DND-41 (cell line): Measurements from ENCODE around the gene CLEC9A.
"Not testable (repeated sequence)": the region's sequence is repeated elsewhere in the genome, so short reads cannot be mapped to it uniquely, and the experiment has no call there.

ENCODE experiments used
- ATAC-seq: fragments of 200-7000 bp; cut with Tn5 transposase; 3 replicates; pipeline ENCODE4 v1.9.1; 2021; ENCODE audit warnings: low read depth; ENCODE audit not compliant: insufficient read depth
- DNase-seq: peaks from one replicate; pipeline ENCODE4 v3.0.0-alpha.2; 2020
- H2AFZ ChIP-seq: 2 replicates; pipeline ENCODE4 v1.6.0; 2012; ENCODE audit warnings: low read depth, low read length
- H3K27ac ChIP-seq: 2 replicates; pipeline ENCODE4 v1.5.1; 2012; ENCODE audit warnings: low read length, inconsistent platforms
- H3K27me3 ChIP-seq: fragments of 200-600 bp; sonication (generic); 2 replicates; pipeline ENCODE4 v1.6.0; 2012; ENCODE audit warnings: low read length, mild to moderate bottlenecking, inconsistent platforms; ENCODE audit not compliant: insufficient read depth, poor library complexity
- H3K36me3 ChIP-seq: 2 replicates; pipeline ENCODE4 v1.5.1; 2012; ENCODE audit warnings: low read length, inconsistent platforms; ENCODE audit not compliant: insufficient read depth
- H3K4me1 ChIP-seq: 2 replicates; pipeline ENCODE4 v1.5.1; 2012; ENCODE audit warnings: mild to moderate bottlenecking, low read length; ENCODE audit not compliant: insufficient read depth
- H3K4me2 ChIP-seq: 2 replicates; pipeline ENCODE4 v1.6.0; 2012; ENCODE audit warnings: mild to moderate bottlenecking, moderate library complexity, low read length, inconsistent platforms; ENCODE audit not compliant: insufficient read depth
- H3K4me3 ChIP-seq, 2 experiments: fragments of 200-600 bp in 1 of 2; shearing (Covaris generic) in 1 of 2; 2 replicates each; pipeline ENCODE4 v1.5.1; 2012 to 2016; ENCODE audit warnings: inconsistent platforms in 2 of 2, low read length in 2 of 2, mild to moderate bottlenecking in 2 of 2, low read depth in 1 of 2, moderate library complexity in 1 of 2
- H3K79me2 ChIP-seq: 2 replicates; pipeline ENCODE4 v1.6.0; 2012; ENCODE audit warnings: low read length, inconsistent platforms; ENCODE audit not compliant: insufficient read depth
- H3K9ac ChIP-seq: 2 replicates; pipeline ENCODE4 v1.6.0; 2012; ENCODE audit warnings: low read depth, mild to moderate bottlenecking, inconsistent platforms, low read length, moderate library complexity
- H3K9me3 ChIP-seq: 2 replicates; pipeline ENCODE4 v1.5.1; 2012; ENCODE audit warnings: low read length, moderate library complexity, mild to moderate bottlenecking, inconsistent platforms; ENCODE audit not compliant: insufficient read depth, severe bottlenecking
- H4K20me1 ChIP-seq: 2 replicates; pipeline ENCODE4 v1.6.0; 2012; ENCODE audit warnings: low read length; ENCODE audit not compliant: insufficient read depth
- CTCF ChIP-seq: IDR thresholded peaks from 2 replicates; pipeline ENCODE4 v1.5.1; 2012; ENCODE audit warnings: borderline replicate concordance, low read length, moderate library complexity, mild to moderate bottlenecking; ENCODE audit not compliant: poor library complexity, severe bottlenecking; ENCODE audit errors: extremely low read depth
- EZH2 ChIP-seq: IDR thresholded peaks from 3 replicates; pipeline ENCODE4 v1.6.1; 2012; ENCODE audit warnings: borderline replicate concordance, low read depth, mild to moderate bottlenecking, moderate library complexity, low read length, inconsistent platforms; ENCODE audit not compliant: severe bottlenecking

The CLEC9A gene

DNA sequence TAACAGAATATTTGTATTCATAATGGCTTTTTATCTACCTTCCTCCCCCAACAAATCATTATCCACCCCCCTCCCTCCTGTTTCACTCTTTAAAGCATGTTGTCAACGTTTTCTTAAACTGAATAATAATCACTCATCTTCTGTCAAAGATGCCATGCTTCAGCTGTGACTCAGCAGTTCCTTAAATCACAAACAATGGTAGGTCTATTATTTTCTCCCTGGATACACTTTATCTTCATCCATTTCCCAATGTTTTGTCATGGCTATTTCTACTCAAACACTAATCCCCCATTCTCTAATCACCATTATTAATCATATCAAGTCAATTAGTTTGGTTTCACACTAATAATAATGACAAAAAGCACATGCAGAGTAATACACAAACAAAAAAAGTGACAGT lies 13.6 kb upstream of the CLEC9A start:
- Histone ChIP-seq H3K79me2 (no peaks in the 10 kb centered on the region), H3K9ac (no peak overlapping the region), H3K27ac (no peak overlapping the region), H3K27me3 (peaks cover 37% of the 10 kb centered on the region), H3K4me3 (no peak overlapping the region), H3K9me3 (no peaks in the 10 kb centered on the region), H2AFZ (no peak overlapping the region), H3K4me1 (no peaks in the 10 kb centered on the region), H4K20me1 (no peaks in the 10 kb centered on the region), H3K4me2 (no peak overlapping the region), H3K36me3 (no peaks in the 10 kb centered on the region)
- no peak for TF ChIP-seq CTCF
- no peak for TF ChIP-seq EZH2
- ATAC-seq: no peak
- no peak for DNase-seq

GRCh38 chr12:10018386-10018785 lies 12.1 kb upstream of the CLEC9A start:
- no peak for DNase-seq
- H3K4me2 ChIP-seq: no peak overlapping the region
- no peaks in the 10 kb centered on the region for H3K9me3 ChIP-seq
- peaks cover 26% of the 10 kb centered on the region for H3K27me3 ChIP-seq
- H4K20me1 ChIP-seq: no peaks in the 10 kb centered on the region
- no peak overlapping the region for H3K9ac ChIP-seq
- H3K4me3 ChIP-seq: no peak overlapping the region
- no peak overlapping the region for H2AFZ ChIP-seq
- H3K4me1 ChIP-seq: no peaks in the 10 kb centered on the region
- TF ChIP-seq CTCF: no peak
- no peak for TF ChIP-seq EZH2
- no peak overlapping the region for H3K27ac ChIP-seq
- H3K79me2 ChIP-seq: no peaks in the 10 kb centered on the region
- no peak for ATAC-seq
- H3K36me3 ChIP-seq: no peaks in the 10 kb centered on the region

DNA sequence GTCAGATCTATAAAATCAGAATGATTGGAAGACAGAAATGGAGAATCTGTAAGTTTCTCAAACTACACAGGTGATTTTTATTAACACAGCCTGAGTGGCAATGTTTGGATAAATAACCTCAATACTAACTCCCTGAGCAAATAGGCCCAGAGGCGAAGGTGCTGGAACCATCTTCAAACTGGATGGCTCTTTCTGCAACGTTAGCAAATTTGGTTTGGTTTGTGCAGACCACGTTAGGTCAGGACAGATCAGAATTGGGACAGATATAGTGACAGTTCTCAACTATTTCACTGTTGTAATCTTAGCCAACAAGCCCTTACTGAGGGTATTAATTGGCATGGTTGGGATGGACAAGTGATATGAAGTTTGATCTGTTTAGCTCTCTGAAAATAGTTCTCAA lies 9.1 kb upstream of the CLEC9A start:
- Histone ChIP-seq H3K9me3 (no peaks in the 10 kb centered on the region), H3K36me3 (no peaks in the 10 kb centered on the region), H4K20me1 (no peaks in the 10 kb centered on the region), H3K4me2 (no peak overlapping the region), H3K4me3 (no peak overlapping the region), H3K4me1 (no peaks in the 10 kb centered on the region), H2AFZ (no peak overlapping the region), H3K9ac (no peak overlapping the region), H3K27ac (no peak overlapping the region), H3K79me2 (no peaks in the 10 kb centered on the region), H3K27me3 (peaks cover 17% of the 10 kb centered on the region)
- ATAC-seq (no peak), DNase-seq (no peak)
- no peak for TF ChIP-seq EZH2
- TF ChIP-seq CTCF: no peak

- TF ChIP-seq EZH2: no peak
- H2AFZ ChIP-seq: no peak overlapping the region
- no peak overlapping the region for H3K4me3 ChIP-seq
- no peak for DNase-seq
- no peaks in the 10 kb centered on the region for H3K9me3 ChIP-seq
- no peaks in the 10 kb centered on the region for H3K36me3 ChIP-seq
- ATAC-seq: no peak
- no peak overlapping the region for H3K4me2 ChIP-seq
- H4K20me1 ChIP-seq: no peaks in the 10 kb centered on the region
- H3K79me2 ChIP-seq: no peaks in the 10 kb centered on the region
- H3K4me1 ChIP-seq: no peaks in the 10 kb centered on the region
- H3K27ac ChIP-seq: no peak overlapping the region
- H3K9ac ChIP-seq: no peak overlapping the region
- H3K27me3 ChIP-seq: peaks cover 12% of the 10 kb centered on the region
Observed at GRCh38 chr12:10025236-10025635, 5.2 kb upstream of the CLEC9A start.

- H3K4me1 ChIP-seq, H2AFZ ChIP-seq, H3K4me3 ChIP-seq, H3K27ac ChIP-seq, H3K9me3 ChIP-seq, H3K4me2 ChIP-seq, H3K9ac ChIP-seq, H3K79me2 ChIP-seq, DNase-seq, H3K27me3 ChIP-seq, ATAC-seq, H4K20me1 ChIP-seq, H3K36me3 ChIP-seq: not testable (repeated sequence)
Observed at GRCh38 chr12:10026666-10027065, 3.8 kb upstream of the CLEC9A start.
